ENCODE results near the gene NFIX.

DNA sequence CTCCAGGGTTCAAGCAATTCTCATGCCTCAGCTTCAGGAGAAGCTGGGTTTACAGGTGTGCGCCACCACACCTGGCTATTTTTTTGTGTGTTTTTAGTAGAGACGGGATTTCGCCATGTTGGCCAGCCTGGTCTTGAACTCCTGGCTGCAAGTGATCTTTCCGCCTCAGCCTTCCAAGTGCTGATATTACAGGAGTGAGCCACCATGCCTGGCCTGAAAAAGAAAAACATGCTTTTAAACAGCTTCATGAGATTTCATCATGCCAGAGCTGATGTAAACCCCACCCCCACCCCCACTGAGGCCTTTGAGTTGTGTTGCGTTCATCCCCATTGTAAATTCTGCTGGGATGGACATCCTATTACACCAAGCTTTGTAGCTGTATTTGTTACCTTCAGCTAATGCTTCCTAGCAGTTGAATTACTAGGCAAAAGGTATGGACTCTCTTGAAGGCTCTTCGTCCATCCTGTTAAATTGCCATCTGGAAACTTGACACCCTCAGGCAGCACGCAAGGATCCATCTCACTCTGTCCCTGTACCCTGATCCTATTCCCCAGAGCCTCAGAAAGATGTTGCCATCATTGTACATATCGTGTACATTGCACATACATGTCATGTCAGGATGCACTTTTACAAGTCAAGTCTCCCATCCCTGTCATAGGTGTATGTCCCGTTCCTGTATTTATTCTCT is 47.3 kb downstream of the NFIX start:
- TF ChIP-seq EP300 (IDR thresholded peaks at IDR 0.05) (no peak), POLR2A (IDR thresholded peaks at IDR 0.05) (no peak)
- TF ChIP-seq, protein P1, sequence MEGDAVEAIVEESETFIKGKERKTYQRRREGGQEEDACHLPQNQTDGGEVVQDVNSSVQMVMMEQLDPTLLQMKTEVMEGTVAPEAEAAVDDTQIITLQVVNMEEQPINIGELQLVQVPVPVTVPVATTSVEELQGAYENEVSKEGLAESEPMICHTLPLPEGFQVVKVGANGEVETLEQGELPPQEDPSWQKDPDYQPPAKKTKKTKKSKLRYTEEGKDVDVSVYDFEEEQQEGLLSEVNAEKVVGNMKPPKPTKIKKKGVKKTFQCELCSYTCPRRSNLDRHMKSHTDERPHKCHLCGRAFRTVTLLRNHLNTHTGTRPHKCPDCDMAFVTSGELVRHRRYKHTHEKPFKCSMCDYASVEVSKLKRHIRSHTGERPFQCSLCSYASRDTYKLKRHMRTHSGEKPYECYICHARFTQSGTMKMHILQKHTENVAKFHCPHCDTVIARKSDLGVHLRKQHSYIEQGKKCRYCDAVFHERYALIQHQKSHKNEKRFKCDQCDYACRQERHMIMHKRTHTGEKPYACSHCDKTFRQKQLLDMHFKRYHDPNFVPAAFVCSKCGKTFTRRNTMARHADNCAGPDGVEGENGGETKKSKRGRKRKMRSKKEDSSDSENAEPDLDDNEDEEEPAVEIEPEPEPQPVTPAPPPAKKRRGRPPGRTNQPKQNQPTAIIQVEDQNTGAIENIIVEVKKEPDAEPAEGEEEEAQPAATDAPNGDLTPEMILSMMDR (IDR thresholded peaks at IDR 0.05) = no peak

Measured in ovary (tissue), 3 donors.